HepG2 (cell line): ENCODE measurements around the gene SDC1. TPM values are rescaled to one million over a fixed set of nuclear protein-coding genes. Genes with fewer than 3 reads are reported as not detected.

ENCODE experiments used
- KDM2A ChIP-seq: sonication (generic); formaldehyde crosslinking; IDR thresholded peaks from 2 replicates; pipeline ENCODE4 v1.4.0; 2020; ENCODE audit warnings: low read depth, missing genetic modification reagents, borderline replicate concordance
- NKX3-1 ChIP-seq: sonication (generic); formaldehyde crosslinking; IDR thresholded peaks from 2 replicates; pipeline ENCODE4 v1.5.0; 2020; ENCODE audit warnings: missing genetic modification reagents
- RAD21 ChIP-seq: fragments of 450-650 bp; formaldehyde crosslinking; IDR thresholded peaks from 2 replicates; pipeline ENCODE4 v1.5.0; 2020; ENCODE audit warnings: mild to moderate bottlenecking
- TBX2 ChIP-seq: sonication (generic); formaldehyde crosslinking; IDR thresholded peaks from 2 replicates; pipeline ENCODE4 v1.5.0; 2020; ENCODE audit warnings: missing genetic modification reagents, mild to moderate bottlenecking, borderline replicate concordance
- TCF7L2 ChIP-seq: IDR thresholded peaks from 2 replicates; pipeline ENCODE4 v1.6.1; 2011; ENCODE audit warnings: mild to moderate bottlenecking, low read depth, low read length, moderate library complexity
- ZBTB20 ChIP-seq: sonication (generic); formaldehyde crosslinking; IDR thresholded peaks from 2 replicates; pipeline ENCODE4 v1.8.1; 2023; ENCODE audit warnings: missing genetic modification reagents, low read depth, mild to moderate bottlenecking, borderline replicate concordance
- ZFP36L2 ChIP-seq: sonication (generic); formaldehyde crosslinking; IDR thresholded peaks from 2 replicates; pipeline ENCODE4 v1.4.0; 2020; ENCODE audit warnings: missing genetic modification reagents
- ZNF225 ChIP-seq: sonication (generic); formaldehyde crosslinking; IDR thresholded peaks from 2 replicates; pipeline ENCODE4 v1.4.0; 2020; ENCODE audit warnings: mild to moderate bottlenecking, missing genetic modification reagents
- ZNF333 ChIP-seq: sonication (generic); formaldehyde crosslinking; IDR thresholded peaks from 2 replicates; pipeline ENCODE4 v1.4.0; 2020; ENCODE audit warnings: mild to moderate bottlenecking, missing genetic modification reagents, borderline replicate concordance
- polyA plus RNA-seq, 8 experiments: library from polyadenylated mRNA; depleted of rRNA in 3 of 8; stranded (reverse) in 7 of 8; unstranded in 1 of 8; fragments of >200 nt; fragmentation: Illumina TruSeq in 4 of 8; extraction: Trizol in 4 of 8; gene quantifications; 2 replicates each; pipeline versions ENCODE4 v1.2.1 to v1.2.3, GENCODE V29; 2011 to 2016; ENCODE audit warnings: low read depth in 4 of 8, missing spikeins in 1 of 8, mixed read lengths in 1 of 8; ENCODE audit not compliant: insufficient read depth in 1 of 8
- total RNA-seq, 5 experiments: library from RNA; depleted of rRNA; stranded (reverse); fragments of >200 nt; fragmentation: Illumina TruSeq; extraction: Trizol; gene quantifications; 2 replicates each; pipeline ENCODE4 v1.2.3, GENCODE V29; 2016; ENCODE audit warnings: low read depth in 1 of 5
- TF ChIP-seq, protein P1 (sequence below): sonication (generic); formaldehyde crosslinking; IDR thresholded peaks from 2 replicates; pipeline ENCODE4 v1.4.0; 2020; ENCODE audit warnings: low read depth, missing genetic modification reagents
- TF ChIP-seq, protein P2 (sequence below): sonication (generic); formaldehyde crosslinking; IDR thresholded peaks from 2 replicates; pipeline ENCODE4 v1.4.0; 2020; ENCODE audit warnings: mild to moderate bottlenecking, missing genetic modification reagents
- TF ChIP-seq, protein P3 (sequence below): sonication (generic); formaldehyde crosslinking; IDR thresholded peaks from 2 replicates; pipeline ENCODE4 v1.4.0; 2020; ENCODE audit warnings: missing genetic modification reagents

The SDC1 gene
- total and polyA plus RNA-seq, 2 of the 13 experiments (the other 11 are each of a cell fraction or from before 2014, with no cell fraction given) = 108 to 119 TPM

DNA sequence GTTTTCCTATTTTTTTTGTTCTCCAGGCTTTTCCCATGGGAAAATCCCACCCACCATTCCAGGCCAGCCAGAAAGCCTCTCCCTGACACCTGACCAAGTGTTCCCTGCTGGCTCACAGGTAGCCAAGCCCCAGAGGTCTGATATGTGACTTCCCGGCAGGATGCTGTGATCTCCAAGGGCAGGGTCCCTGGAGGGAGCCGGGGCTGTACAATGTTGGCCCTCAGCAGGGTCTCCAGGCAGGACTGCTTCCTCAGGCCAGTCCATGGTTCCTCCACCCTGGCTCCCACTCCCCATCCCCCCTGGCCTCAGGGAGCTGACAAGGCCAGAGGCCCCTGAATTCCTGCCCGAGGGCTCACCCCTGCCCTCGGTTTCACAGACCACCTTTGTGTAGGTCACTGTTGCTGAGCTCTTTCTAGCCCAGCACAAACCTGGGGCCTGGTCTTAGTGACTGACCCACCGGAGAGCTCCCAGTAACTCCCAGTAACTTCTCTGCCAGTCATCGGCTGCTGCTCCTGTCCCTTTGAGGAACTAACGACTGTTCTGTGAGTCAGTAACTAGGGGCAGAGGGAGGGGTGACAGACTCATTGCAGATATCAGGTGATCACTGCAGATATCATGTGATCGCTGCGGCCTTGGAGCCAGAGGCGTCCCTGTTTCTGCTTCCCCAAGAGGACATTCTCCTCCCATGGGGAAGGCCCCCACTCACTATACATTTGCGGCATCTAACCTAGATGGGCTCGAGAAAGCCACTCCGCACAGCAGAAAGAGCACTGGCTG is 38.7 kb downstream of the SDC1 start (continued):
- no peak for TF ChIP-seq NKX3-1 (CRISPR knock-in tag)
- no peak for TF ChIP-seq ZFP36L2 (CRISPR knock-in tag)
- no peak for TF ChIP-seq RAD21 (CRISPR knock-in tag)
- TF ChIP-seq ZBTB20 (CRISPR knock-in tag) = no peak
- TF ChIP-seq ZNF333 = no peak
- peak; percentile 55; the same call in 1 of the 2 replicates for TF ChIP-seq TBX2
- TF ChIP-seq TCF7L2 = no peak
- TF ChIP-seq KDM2A = peak; percentile 59; the same call in 1 of the 2 replicates
- TF ChIP-seq, protein P1, sequence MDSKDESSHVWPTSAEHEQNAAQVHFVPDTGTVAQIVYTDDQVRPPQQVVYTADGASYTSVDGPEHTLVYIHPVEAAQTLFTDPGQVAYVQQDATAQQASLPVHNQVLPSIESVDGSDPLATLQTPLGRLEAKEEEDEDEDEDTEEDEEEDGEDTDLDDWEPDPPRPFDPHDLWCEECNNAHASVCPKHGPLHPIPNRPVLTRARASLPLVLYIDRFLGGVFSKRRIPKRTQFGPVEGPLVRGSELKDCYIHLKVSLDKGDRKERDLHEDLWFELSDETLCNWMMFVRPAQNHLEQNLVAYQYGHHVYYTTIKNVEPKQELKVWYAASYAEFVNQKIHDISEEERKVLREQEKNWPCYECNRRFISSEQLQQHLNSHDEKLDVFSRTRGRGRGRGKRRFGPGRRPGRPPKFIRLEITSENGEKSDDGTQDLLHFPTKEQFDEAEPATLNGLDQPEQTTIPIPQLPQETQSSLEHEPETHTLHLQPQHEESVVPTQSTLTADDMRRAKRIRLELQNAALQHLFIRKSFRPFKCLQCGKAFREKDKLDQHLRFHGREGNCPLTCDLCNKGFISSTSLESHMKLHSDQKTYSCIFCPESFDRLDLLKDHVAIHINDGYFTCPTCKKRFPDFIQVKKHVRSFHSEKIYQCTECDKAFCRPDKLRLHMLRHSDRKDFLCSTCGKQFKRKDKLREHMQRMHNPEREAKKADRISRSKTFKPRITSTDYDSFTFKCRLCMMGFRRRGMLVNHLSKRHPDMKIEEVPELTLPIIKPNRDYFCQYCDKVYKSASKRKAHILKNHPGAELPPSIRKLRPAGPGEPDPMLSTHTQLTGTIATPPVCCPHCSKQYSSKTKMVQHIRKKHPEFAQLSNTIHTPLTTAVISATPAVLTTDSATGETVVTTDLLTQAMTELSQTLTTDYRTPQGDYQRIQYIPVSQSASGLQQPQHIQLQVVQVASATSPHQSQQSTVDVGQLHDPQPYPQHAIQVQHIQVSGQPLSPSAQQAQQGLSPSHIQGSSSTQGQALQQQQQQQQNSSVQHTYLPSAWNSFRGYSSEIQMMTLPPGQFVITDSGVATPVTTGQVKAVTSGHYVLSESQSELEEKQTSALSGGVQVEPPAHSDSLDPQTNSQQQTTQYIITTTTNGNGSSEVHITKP (CRISPR knock-in tag) = no peak
- 0 out of 2 replicates have a peak, but pooled peaks have one; percentile 24 for TF ChIP-seq ZNF225 (CRISPR knock-in tag)
- TF ChIP-seq, protein P2, sequence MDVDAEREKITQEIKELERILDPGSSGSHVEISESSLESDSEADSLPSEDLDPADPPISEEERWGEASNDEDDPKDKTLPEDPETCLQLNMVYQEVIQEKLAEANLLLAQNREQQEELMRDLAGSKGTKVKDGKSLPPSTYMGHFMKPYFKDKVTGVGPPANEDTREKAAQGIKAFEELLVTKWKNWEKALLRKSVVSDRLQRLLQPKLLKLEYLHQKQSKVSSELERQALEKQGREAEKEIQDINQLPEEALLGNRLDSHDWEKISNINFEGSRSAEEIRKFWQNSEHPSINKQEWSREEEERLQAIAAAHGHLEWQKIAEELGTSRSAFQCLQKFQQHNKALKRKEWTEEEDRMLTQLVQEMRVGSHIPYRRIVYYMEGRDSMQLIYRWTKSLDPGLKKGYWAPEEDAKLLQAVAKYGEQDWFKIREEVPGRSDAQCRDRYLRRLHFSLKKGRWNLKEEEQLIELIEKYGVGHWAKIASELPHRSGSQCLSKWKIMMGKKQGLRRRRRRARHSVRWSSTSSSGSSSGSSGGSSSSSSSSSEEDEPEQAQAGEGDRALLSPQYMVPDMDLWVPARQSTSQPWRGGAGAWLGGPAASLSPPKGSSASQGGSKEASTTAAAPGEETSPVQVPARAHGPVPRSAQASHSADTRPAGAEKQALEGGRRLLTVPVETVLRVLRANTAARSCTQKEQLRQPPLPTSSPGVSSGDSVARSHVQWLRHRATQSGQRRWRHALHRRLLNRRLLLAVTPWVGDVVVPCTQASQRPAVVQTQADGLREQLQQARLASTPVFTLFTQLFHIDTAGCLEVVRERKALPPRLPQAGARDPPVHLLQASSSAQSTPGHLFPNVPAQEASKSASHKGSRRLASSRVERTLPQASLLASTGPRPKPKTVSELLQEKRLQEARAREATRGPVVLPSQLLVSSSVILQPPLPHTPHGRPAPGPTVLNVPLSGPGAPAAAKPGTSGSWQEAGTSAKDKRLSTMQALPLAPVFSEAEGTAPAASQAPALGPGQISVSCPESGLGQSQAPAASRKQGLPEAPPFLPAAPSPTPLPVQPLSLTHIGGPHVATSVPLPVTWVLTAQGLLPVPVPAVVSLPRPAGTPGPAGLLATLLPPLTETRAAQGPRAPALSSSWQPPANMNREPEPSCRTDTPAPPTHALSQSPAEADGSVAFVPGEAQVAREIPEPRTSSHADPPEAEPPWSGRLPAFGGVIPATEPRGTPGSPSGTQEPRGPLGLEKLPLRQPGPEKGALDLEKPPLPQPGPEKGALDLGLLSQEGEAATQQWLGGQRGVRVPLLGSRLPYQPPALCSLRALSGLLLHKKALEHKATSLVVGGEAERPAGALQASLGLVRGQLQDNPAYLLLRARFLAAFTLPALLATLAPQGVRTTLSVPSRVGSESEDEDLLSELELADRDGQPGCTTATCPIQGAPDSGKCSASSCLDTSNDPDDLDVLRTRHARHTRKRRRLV (CRISPR knock-in tag) = no peak
- TF ChIP-seq, protein P3, sequence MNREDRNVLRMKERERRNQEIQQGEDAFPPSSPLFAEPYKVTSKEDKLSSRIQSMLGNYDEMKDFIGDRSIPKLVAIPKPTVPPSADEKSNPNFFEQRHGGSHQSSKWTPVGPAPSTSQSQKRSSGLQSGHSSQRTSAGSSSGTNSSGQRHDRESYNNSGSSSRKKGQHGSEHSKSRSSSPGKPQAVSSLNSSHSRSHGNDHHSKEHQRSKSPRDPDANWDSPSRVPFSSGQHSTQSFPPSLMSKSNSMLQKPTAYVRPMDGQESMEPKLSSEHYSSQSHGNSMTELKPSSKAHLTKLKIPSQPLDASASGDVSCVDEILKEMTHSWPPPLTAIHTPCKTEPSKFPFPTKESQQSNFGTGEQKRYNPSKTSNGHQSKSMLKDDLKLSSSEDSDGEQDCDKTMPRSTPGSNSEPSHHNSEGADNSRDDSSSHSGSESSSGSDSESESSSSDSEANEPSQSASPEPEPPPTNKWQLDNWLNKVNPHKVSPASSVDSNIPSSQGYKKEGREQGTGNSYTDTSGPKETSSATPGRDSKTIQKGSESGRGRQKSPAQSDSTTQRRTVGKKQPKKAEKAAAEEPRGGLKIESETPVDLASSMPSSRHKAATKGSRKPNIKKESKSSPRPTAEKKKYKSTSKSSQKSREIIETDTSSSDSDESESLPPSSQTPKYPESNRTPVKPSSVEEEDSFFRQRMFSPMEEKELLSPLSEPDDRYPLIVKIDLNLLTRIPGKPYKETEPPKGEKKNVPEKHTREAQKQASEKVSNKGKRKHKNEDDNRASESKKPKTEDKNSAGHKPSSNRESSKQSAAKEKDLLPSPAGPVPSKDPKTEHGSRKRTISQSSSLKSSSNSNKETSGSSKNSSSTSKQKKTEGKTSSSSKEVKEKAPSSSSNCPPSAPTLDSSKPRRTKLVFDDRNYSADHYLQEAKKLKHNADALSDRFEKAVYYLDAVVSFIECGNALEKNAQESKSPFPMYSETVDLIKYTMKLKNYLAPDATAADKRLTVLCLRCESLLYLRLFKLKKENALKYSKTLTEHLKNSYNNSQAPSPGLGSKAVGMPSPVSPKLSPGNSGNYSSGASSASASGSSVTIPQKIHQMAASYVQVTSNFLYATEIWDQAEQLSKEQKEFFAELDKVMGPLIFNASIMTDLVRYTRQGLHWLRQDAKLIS (CRISPR knock-in tag) = no peak
